ENCODE measurements around the gene BCORL1. TPM values are rescaled to one million over a fixed set of nuclear protein-coding genes. Genes with fewer than 3 reads are reported as not detected.

The BCORL1 gene
- total RNA-seq, 1 experiment from 2014 or later, result 5.3 TPM

DNA sequence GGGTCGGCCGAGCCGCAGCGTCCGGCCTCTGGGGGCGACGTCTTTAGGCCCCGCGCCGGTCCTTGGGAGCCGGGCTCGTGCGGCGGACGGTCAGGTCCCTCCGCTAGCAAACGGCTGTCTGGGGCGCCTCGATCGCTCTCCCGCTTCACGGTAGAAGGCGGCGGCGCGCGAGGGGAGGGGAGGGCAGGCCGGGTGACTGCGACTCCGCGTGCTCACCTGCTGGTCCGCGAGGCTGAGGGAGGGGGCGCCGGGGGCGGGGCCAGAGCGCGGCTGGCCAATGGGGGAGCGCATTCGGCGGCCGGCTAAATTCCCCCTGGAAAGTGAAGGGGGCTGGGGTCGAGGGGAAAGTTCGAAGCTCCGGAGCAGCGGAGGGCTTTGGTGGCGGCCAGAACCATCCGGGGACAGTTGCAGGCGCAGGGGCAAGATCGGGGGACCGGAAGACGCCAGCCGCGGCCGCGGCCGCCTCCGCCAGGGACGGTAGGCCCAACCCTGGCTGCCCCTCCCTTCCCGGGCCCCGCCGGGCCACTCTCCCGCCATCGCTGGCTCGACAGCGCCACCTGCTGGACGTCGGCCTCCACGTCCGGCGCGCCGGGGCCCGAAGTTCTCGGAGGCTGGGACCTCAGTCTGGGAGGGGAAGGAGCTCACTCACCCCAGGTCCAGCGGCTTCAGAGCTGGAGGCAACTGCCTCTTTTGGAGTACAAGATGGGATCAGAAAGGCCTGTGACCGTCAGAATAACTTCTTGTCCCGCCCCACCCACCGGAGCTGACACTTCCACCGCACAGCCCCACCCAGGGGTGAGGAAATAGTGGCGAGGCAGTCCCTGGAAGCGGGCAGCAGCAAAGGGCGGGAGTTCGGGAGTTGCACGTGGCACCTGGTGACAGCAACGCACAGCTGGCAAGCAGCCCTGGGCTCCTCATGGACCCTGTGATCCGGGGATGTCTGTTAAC is 78.0 kb downstream of the BCORL1 start:
- DNase-seq, result peak; percentile 92
- Histone ChIP-seq H3K27ac (ENCODE audit: low read length) (no peak overlapping the region), H3K27me3 (ENCODE audit: low read length) (no peaks in the 10 kb centered on the region), H4K20me1 (ENCODE audit: insufficient read depth, low read depth, low read length) (no peaks in the 10 kb centered on the region), H3K9ac (ENCODE audit: low read length) (peak overlapping the region; percentile 58), H3K4me1 (ENCODE audit: low read length) (peaks cover 17% of the 10 kb centered on the region), H3K4me3 (ENCODE audit: low read length) (peak overlapping the region; percentile 60), H3K79me2 (ENCODE audit: low read length) (no peaks in the 10 kb centered on the region), H3K4me2 (ENCODE audit: low read depth, low read length, poor library complexity, severe bottlenecking) (peak overlapping the region; percentile 69), H3K36me3 (ENCODE audit: insufficient read depth, low read length) (no peaks in the 10 kb centered on the region), H3K9me2 (replicated peaks; ENCODE audit: insufficient read depth, low read length) (no peaks in the 10 kb centered on the region), H2AFZ (ENCODE audit: low read length) (peak overlapping the region; percentile 81; the same call in 1 of the 2 replicates), H3K9me3 (ENCODE audit: low read length) (no peaks in the 10 kb centered on the region)

DNA sequence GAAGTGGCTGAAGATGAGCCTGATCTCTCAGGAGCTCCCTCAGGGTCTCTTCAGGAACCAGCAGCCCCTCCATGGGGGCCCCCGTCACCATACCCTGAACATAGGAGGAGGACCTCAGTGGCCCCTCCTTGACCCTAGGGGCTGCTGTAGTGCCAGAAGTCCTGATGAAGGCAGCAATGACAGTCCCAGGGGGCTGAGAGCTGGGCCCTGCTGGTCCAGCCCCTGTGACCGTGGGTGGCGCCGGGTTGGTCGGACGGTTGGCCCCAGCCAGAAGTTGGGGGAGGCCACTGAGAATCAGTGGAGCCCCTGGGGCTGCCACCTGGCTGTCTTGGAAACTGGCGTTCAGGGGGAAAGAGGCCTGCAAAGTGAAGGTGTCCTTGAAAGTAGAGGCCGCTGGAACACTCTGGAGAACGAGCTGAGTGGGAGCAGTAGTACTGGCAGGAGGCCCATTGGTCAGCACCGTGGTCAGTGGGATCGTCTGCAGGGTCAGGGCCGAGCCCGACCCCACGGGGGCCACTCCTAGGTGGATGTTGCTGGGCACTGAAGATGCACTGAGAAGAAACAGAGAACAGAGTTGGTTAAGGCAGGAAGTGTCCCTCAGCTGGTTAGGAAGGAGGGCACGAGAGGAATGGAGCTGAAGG is 84.7 kb downstream of the BCORL1 start:
- Histone ChIP-seq H3K4me3 (ENCODE audit: low read length) (no peak overlapping the region), H3K9me2 (replicated peaks; ENCODE audit: insufficient read depth, low read length) (no peaks in the 10 kb centered on the region), H3K9ac (ENCODE audit: low read length) (no peak overlapping the region), H3K79me2 (ENCODE audit: low read length) (no peaks in the 10 kb centered on the region), H3K4me1 (ENCODE audit: low read length) (no peaks in the 10 kb centered on the region), H3K27ac (ENCODE audit: low read length) (no peak overlapping the region), H3K36me3 (ENCODE audit: insufficient read depth, low read length) (no peaks in the 10 kb centered on the region), H2AFZ (ENCODE audit: low read length) (no peak overlapping the region), H3K9me3 (ENCODE audit: low read length) (no peaks in the 10 kb centered on the region), H3K27me3 (ENCODE audit: low read length) (no peaks in the 10 kb centered on the region), H4K20me1 (ENCODE audit: insufficient read depth, low read depth, low read length) (no peaks in the 10 kb centered on the region), H3K4me2 (ENCODE audit: low read depth, low read length, poor library complexity, severe bottlenecking) (no peak overlapping the region)
- no peak for DNase-seq

DNA sequence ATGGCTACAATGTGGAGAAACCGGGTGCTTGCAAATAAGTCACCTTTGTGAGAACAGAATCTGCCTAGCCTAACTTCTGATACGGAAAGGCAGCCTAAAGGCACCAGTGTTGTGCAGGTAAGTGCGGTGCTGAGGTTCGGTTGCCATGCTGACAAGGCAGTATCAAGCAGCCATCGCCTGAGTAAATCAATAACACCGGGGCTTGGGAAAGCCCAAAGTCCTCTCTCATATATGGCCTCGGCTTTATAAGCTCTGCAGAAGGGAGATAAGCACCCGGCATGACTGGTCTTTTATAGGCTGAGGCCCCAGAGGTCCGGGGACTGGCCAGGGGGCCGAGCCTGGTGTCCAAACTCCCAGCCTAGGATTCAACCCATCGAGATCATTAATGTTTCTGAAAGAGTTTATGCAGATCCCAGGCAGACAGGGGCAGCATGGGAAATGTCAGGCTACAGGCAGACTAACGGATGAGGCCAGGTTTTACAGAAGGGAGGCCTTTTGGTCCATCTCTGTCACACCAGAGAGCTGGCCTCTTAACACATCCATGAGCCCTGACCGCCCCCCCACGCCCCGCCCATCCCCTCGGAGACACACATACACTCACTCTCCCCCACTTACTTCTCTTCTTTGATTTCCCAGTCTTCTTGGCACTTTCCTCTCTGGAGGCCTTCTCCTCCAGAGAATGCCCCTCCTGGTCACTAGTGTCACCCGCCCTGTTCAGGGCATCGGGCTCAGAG is 89.3 kb downstream of the BCORL1 start:
- no peaks in the 10 kb centered on the region for H3K36me3 ChIP-seq (ENCODE audit: insufficient read depth, low read length)
- no peaks in the 10 kb centered on the region for H3K27me3 ChIP-seq (ENCODE audit: low read length)
- no peaks in the 10 kb centered on the region for H3K9me3 ChIP-seq (ENCODE audit: low read length)
- no peak overlapping the region for H3K4me3 ChIP-seq (ENCODE audit: low read length)
- H3K9ac ChIP-seq (ENCODE audit: low read length), result no peak overlapping the region
- H3K4me1 ChIP-seq (ENCODE audit: low read length), result no peaks in the 10 kb centered on the region
- no peaks in the 10 kb centered on the region for H3K79me2 ChIP-seq (ENCODE audit: low read length)
- H4K20me1 ChIP-seq (ENCODE audit: insufficient read depth, low read depth, low read length), result no peaks in the 10 kb centered on the region
- H3K4me2 ChIP-seq (ENCODE audit: low read depth, low read length, poor library complexity, severe bottlenecking), result no peak overlapping the region
- no peak for DNase-seq
- H2AFZ ChIP-seq (ENCODE audit: low read length), result no peak overlapping the region
- H3K27ac ChIP-seq (ENCODE audit: low read length), result no peak overlapping the region
- no peaks in the 10 kb centered on the region for H3K9me2 ChIP-seq (replicated peaks; ENCODE audit: insufficient read depth, low read length)

DNA sequence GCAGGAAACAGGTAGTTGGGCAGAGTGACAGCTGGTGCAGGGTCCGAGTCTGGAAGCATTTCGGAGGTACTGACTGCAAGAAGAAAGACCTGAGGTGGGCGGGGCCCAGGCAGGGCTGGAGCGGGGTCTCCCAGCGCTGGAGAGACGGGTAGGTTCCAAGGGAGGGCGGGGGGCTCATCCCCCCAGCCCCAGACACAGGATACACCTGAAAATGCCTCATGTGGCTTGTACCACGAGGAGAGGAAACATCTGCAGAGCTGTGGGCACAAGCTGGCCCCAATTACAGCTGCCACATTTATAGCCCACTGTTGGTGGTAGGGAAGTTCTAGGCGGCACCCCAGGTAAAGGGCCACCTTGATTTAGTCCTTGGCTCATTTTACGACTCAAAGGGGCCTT is 89.9 kb downstream of the BCORL1 start:
- H3K79me2 ChIP-seq (ENCODE audit: low read length), result no peaks in the 10 kb centered on the region
- H3K4me1 ChIP-seq (ENCODE audit: low read length), result no peaks in the 10 kb centered on the region
- no peak overlapping the region for H3K4me3 ChIP-seq (ENCODE audit: low read length)
- no peaks in the 10 kb centered on the region for H3K9me3 ChIP-seq (ENCODE audit: low read length)
- no peaks in the 10 kb centered on the region for H3K36me3 ChIP-seq (ENCODE audit: insufficient read depth, low read length)
- no peak overlapping the region for H2AFZ ChIP-seq (ENCODE audit: low read length)
- DNase-seq, result no peak
- no peak overlapping the region for H3K9ac ChIP-seq (ENCODE audit: low read length)
- H3K27me3 ChIP-seq (ENCODE audit: low read length), result no peaks in the 10 kb centered on the region
- no peaks in the 10 kb centered on the region for H4K20me1 ChIP-seq (ENCODE audit: insufficient read depth, low read depth, low read length)
- H3K9me2 ChIP-seq (replicated peaks; ENCODE audit: insufficient read depth, low read length), result no peaks in the 10 kb centered on the region
- H3K4me2 ChIP-seq (ENCODE audit: low read depth, low read length, poor library complexity, severe bottlenecking), result no peak overlapping the region
- H3K27ac ChIP-seq (ENCODE audit: low read length), result no peak overlapping the region

DNA sequence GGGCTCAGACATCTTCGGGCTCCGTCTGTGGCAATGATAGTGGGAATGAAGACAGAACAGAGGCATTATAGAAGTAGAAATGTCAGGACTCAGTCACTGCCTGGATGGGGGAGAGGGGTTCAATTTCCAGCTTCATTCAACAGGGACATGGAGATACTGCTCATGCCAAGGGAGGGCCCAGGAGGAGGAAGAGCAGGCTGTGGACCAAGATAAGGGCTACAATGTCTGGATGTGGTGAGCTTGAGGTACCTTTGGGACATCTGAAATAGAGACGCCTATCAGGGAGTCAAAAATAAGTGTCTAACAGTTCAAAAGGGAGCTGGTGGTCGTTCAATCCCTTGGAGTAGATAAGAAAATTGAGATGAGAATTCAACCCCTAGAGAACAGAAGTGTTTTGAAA is 93.3 kb downstream of the BCORL1 start:
- no peaks in the 10 kb centered on the region for H3K36me3 ChIP-seq (ENCODE audit: insufficient read depth, low read length)
- no peaks in the 10 kb centered on the region for H3K79me2 ChIP-seq (ENCODE audit: low read length)
- no peaks in the 10 kb centered on the region for H3K27me3 ChIP-seq (ENCODE audit: low read length)
- H3K4me3 ChIP-seq (ENCODE audit: low read length), result no peak overlapping the region
- no peak overlapping the region for H2AFZ ChIP-seq (ENCODE audit: low read length)
- H3K4me2 ChIP-seq (ENCODE audit: low read depth, low read length, poor library complexity, severe bottlenecking), result no peak overlapping the region
- H3K9me3 ChIP-seq (ENCODE audit: low read length), result no peaks in the 10 kb centered on the region
- DNase-seq, result no peak
- H3K9me2 ChIP-seq (replicated peaks; ENCODE audit: insufficient read depth, low read length), result no peaks in the 10 kb centered on the region
- H4K20me1 ChIP-seq (ENCODE audit: insufficient read depth, low read depth, low read length), result no peaks in the 10 kb centered on the region
- H3K9ac ChIP-seq (ENCODE audit: low read length), result no peak overlapping the region
- no peak overlapping the region for H3K27ac ChIP-seq (ENCODE audit: low read length)
- H3K4me1 ChIP-seq (ENCODE audit: low read length), result no peaks in the 10 kb centered on the region

DNA sequence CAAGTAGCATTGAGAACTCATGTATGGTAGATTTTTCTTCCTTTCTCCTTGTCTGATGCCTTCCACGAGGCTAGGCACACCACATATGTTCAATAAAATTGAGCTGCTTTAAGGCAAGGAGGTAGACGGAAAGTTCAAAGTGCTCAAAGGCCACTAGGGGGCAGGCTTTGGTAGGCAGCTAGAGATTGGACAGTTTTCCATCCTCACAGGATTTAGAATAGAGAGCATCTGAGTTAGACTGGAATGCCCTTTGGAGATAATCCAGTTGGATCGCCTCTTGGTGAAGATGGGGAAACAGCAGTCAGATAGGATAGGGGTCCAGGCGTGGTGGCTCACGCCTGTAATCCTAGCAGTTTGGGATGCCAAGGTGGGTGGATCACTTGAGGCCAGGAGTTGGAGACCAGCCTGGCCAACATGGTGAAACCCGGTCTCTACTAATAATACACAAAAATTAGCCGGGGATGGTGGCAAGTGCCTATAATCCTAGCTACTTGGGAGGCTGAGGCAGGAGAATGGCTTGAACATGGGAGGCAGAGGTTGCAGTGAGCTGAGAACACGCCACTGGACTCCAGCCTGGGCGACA is 97.5 kb downstream of the BCORL1 start:
- peaks cover 3% of the 10 kb centered on the region; the same call in 1 of the 2 replicates for H3K79me2 ChIP-seq (ENCODE audit: low read length)
- H3K4me1 ChIP-seq (ENCODE audit: low read length), result peaks cover 32% of the 10 kb centered on the region
- no peak overlapping the region for H3K4me3 ChIP-seq (ENCODE audit: low read length)
- peak; percentile 88 for DNase-seq
- no peaks in the 10 kb centered on the region for H3K9me3 ChIP-seq (ENCODE audit: low read length)
- no peak overlapping the region for H2AFZ ChIP-seq (ENCODE audit: low read length)
- no peaks in the 10 kb centered on the region for H4K20me1 ChIP-seq (ENCODE audit: insufficient read depth, low read depth, low read length)
- no peak overlapping the region for H3K9ac ChIP-seq (ENCODE audit: low read length)
- H3K36me3 ChIP-seq (ENCODE audit: insufficient read depth, low read length), result no peaks in the 10 kb centered on the region
- H3K4me2 ChIP-seq (ENCODE audit: low read depth, low read length, poor library complexity, severe bottlenecking), result no peak overlapping the region
- no peak overlapping the region for H3K27ac ChIP-seq (ENCODE audit: low read length)
- no peaks in the 10 kb centered on the region for H3K9me2 ChIP-seq (replicated peaks; ENCODE audit: insufficient read depth, low read length)
- no peaks in the 10 kb centered on the region for H3K27me3 ChIP-seq (ENCODE audit: low read length)

DNA sequence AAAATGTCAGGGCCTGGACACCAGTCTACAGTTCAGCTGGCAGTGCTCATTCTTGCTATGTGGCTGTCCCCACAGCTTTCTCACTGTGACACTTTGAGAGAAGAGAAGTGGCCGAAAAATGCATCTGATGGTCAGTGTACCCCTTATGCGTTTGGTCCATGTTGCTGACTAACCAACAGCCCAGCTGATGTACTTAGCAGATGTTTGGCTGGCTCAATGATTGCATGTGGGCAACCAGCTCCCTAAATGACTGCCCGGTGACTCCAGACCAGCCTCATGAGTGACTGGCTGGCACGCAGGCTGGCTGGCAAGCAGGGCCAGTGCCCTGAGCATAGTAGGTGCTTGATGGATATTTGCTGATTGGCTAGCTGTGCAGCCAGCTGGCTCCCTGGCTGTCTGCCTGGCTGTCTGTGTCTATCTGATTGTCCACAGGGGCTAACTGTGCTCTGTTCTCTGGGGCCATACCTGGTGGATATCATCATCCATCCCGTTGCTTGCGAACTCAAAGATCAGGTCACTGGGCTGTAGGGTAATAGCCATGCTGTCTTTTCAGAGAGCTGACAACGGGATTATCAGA is 98.4 kb downstream of the BCORL1 start:
- peaks cover 8% of the 10 kb centered on the region for H3K79me2 ChIP-seq (ENCODE audit: low read length)
- H3K4me2 ChIP-seq (ENCODE audit: low read depth, low read length, poor library complexity, severe bottlenecking), result no peak overlapping the region
- no peaks in the 10 kb centered on the region for H3K9me2 ChIP-seq (replicated peaks; ENCODE audit: insufficient read depth, low read length)
- DNase-seq, result no peak
- no peaks in the 10 kb centered on the region for H3K36me3 ChIP-seq (ENCODE audit: insufficient read depth, low read length)
- H3K4me3 ChIP-seq (ENCODE audit: low read length), result no peak overlapping the region
- H3K27me3 ChIP-seq (ENCODE audit: low read length), result no peaks in the 10 kb centered on the region
- no peaks in the 10 kb centered on the region for H3K9me3 ChIP-seq (ENCODE audit: low read length)
- no peak overlapping the region for H2AFZ ChIP-seq (ENCODE audit: low read length)
- 0 out of 2 replicates have a peak overlapping the region, but pooled peaks have one; percentile 89 for H3K27ac ChIP-seq (ENCODE audit: low read length)
- no peak overlapping the region for H3K9ac ChIP-seq (ENCODE audit: low read length)
- H4K20me1 ChIP-seq (ENCODE audit: insufficient read depth, low read depth, low read length), result no peaks in the 10 kb centered on the region
- peaks cover 41% of the 10 kb centered on the region for H3K4me1 ChIP-seq (ENCODE audit: low read length)
